Measurements from ENCODE around the gene PLD4. TPM values are rescaled to one million over a fixed set of nuclear protein-coding genes. Genes with fewer than 3 reads are reported as not detected.

PLD4 gene
- total RNA-seq, 1 experiment from 2014 or later = not detected

GRCh38 chr14:104885031-104885972, 39.4 kb upstream of the PLD4 start:
- Histone ChIP-seq H3K4me3 (no peak overlapping the region), H3K79me2 (ENCODE audit: low read depth) (no peaks in the 10 kb centered on the region), H4K20me1 (ENCODE audit: insufficient read depth) (peaks cover 5% of the 10 kb centered on the region), H3K36me3 (ENCODE audit: low read depth) (no peaks in the 10 kb centered on the region; the same call in 1 of the 2 replicates), H3K4me1 (replicated peaks; ENCODE audit: insufficient read depth) (peaks cover 7% of the 10 kb centered on the region), H3K27ac (no peak overlapping the region), H3K4me2 (no peak overlapping the region), H3K27me3 (ENCODE audit: insufficient read depth, low read depth) (no peaks in the 10 kb centered on the region), H3K9me2 (ENCODE audit: insufficient read depth) (no peaks in the 10 kb centered on the region), H3F3A (ENCODE audit: insufficient read depth, low read depth) (peaks cover 8% of the 10 kb centered on the region; the same call in 1 of the 2 replicates), H3K9me3 (ENCODE audit: insufficient read depth, low read depth) (no peaks in the 10 kb centered on the region), H2AFZ (no peak overlapping the region)
- ChIA-PET CTCF (no interaction called here), POLR2A (ENCODE audit: unreplicated experiment) (no interaction called here)
- intact Hi-C loops (cut with micrococcal nuclease; ENCODE audit: unreplicated experiment) = no loop called here
- DNase-seq = no peak
- no TSS peak for BruUV-seq (replicated peaks)
- no peak for TF ChIP-seq CTCF (conservative IDR thresholded peaks at IDR 0.05)
- TF ChIP-seq EZH2 (IDR thresholded peaks at IDR 0.05; ENCODE audit: low read depth) = no peak

GRCh38 chr14:104885973-104886689, 38.5 kb upstream of the PLD4 start:
- intact Hi-C loops (cut with micrococcal nuclease; ENCODE audit: unreplicated experiment) = no loop called here
- Histone ChIP-seq H4K20me1 (ENCODE audit: insufficient read depth) (no peaks in the 10 kb centered on the region; the same call in 1 of the 2 replicates), H3K4me3 (no peak overlapping the region), H3K27me3 (ENCODE audit: insufficient read depth, low read depth) (no peaks in the 10 kb centered on the region), H3K36me3 (ENCODE audit: low read depth) (no peaks in the 10 kb centered on the region), H3K4me2 (no peak overlapping the region), H3K4me1 (replicated peaks; ENCODE audit: insufficient read depth) (peaks cover 7% of the 10 kb centered on the region), H2AFZ (no peak overlapping the region), H3K9me3 (ENCODE audit: insufficient read depth, low read depth) (no peaks in the 10 kb centered on the region), H3K27ac (no peak overlapping the region), H3K79me2 (ENCODE audit: low read depth) (no peaks in the 10 kb centered on the region), H3K9me2 (ENCODE audit: insufficient read depth) (no peaks in the 10 kb centered on the region), H3F3A (ENCODE audit: insufficient read depth, low read depth) (peaks cover 8% of the 10 kb centered on the region; the same call in 1 of the 2 replicates)
- BruUV-seq (replicated peaks) = no TSS peak
- TF ChIP-seq CTCF (conservative IDR thresholded peaks at IDR 0.05) (no peak), EZH2 (IDR thresholded peaks at IDR 0.05; ENCODE audit: low read depth) (no peak)
- ChIA-PET CTCF (no interaction called here), POLR2A (ENCODE audit: unreplicated experiment) (no interaction called here)
- no peak for DNase-seq

- BruUV-seq (replicated peaks) = no TSS peak
- no peaks in the 10 kb centered on the region for H3K36me3 ChIP-seq (ENCODE audit: low read depth)
- no peak for TF ChIP-seq CTCF (conservative IDR thresholded peaks at IDR 0.05)
- 0 out of 2 replicates have a peak, but pooled peaks cover 2% of the 10 kb centered on the region for H3F3A ChIP-seq (ENCODE audit: insufficient read depth, low read depth)
- ChIA-PET CTCF (no interaction called here), POLR2A (ENCODE audit: unreplicated experiment) (no interaction called here)
- peaks cover 7% of the 10 kb centered on the region for H3K4me1 ChIP-seq (replicated peaks; ENCODE audit: insufficient read depth)
- no peaks in the 10 kb centered on the region for H3K9me3 ChIP-seq (ENCODE audit: insufficient read depth, low read depth)
- H3K4me3 ChIP-seq = no peak overlapping the region
- H3K79me2 ChIP-seq (ENCODE audit: low read depth) = no peaks in the 10 kb centered on the region
- H3K27me3 ChIP-seq (ENCODE audit: insufficient read depth, low read depth) = no peaks in the 10 kb centered on the region
- no peak overlapping the region for H3K27ac ChIP-seq
- H3K9me2 ChIP-seq (ENCODE audit: insufficient read depth) = no peaks in the 10 kb centered on the region
- H3K4me2 ChIP-seq = no peak overlapping the region
- no peaks in the 10 kb centered on the region for H4K20me1 ChIP-seq (ENCODE audit: insufficient read depth)
- intact Hi-C loops (cut with micrococcal nuclease; ENCODE audit: unreplicated experiment) = no loop called here
- no peak overlapping the region for H2AFZ ChIP-seq
- no peak for DNase-seq
These were observed 37.7 kb upstream of the PLD4 start for GRCh38 chr14:104886690-104887622.

Measured in PC-9 (cell line).